HAP-1 (cell line): ENCODE data around the gene TIMM13.
A peak's percentile ranks its signal among the peaks of the same experiment; 100 is the strongest.

Experiments used
- DNase-seq, 2 experiments: peaks; one replicate each; pipeline ENCODE4 v3.0.0-alpha.2; 2016 to 2020; ENCODE audit warnings: low spot score in 2 of 2
- H3K27me3 ChIP-seq: fragments of 250-450 bp; sonication (Bioruptor Pico); 2 replicates; pipeline ENCODE4 v1.5.1; 2020; ENCODE audit warnings: low read depth, mild to moderate bottlenecking, moderate library complexity
- H3K36me3 ChIP-seq: fragments of 250-450 bp; sonication (Bioruptor Pico); replicated peaks from 2 replicates; pipeline ENCODE4 v1.5.1; 2020; ENCODE audit warnings: mild to moderate bottlenecking
- H3K4me1 ChIP-seq: fragments of 250-450 bp; sonication (Bioruptor Pico); 2 replicates; pipeline ENCODE4 v1.5.1; 2020; ENCODE audit warnings: mild to moderate bottlenecking
- H3K4me3 ChIP-seq: fragments of 250-450 bp; sonication (Bioruptor Pico); 2 replicates; pipeline ENCODE4 v1.5.1; 2020; ENCODE audit warnings: mild to moderate bottlenecking, moderate library complexity
- H3K9me3 ChIP-seq: fragments of 250-450 bp; sonication (Bioruptor Pico); 2 replicates; pipeline ENCODE4 v1.5.1; 2020; ENCODE audit warnings: mild to moderate bottlenecking, moderate library complexity
- in situ Hi-C: fragments of 300-500 bp; cut with MboI; formaldehyde crosslinking; loops from 3 replicates; pipeline ENCODE4 v1.14.3; 2020; ENCODE audit warnings: low sequenced_read_pairs, inconsistent platforms, mixed read lengths

TIMM13 gene

GRCh38 chr19:2431318-2432055 is 4.1 kb upstream of the TIMM13 start:
- no peak for DNase-seq
- H3K9me3 ChIP-seq = no peaks in the 10 kb centered on the region
- peaks cover 54% of the 10 kb centered on the region for H3K36me3 ChIP-seq
- in situ Hi-C loops = no loop called here
- peaks cover 4% of the 10 kb centered on the region for H3K4me1 ChIP-seq
- H3K27me3 ChIP-seq = no peaks in the 10 kb centered on the region
- H3K4me3 ChIP-seq = no peak overlapping the region

- H3K27me3 ChIP-seq = no peaks in the 10 kb centered on the region
- H3K4me3 ChIP-seq = no peak overlapping the region
- DNase-seq = no peak
- H3K36me3 ChIP-seq = peaks cover 56% of the 10 kb centered on the region
- H3K9me3 ChIP-seq = no peaks in the 10 kb centered on the region
- in situ Hi-C loops = no loop called here
- peaks cover 6% of the 10 kb centered on the region for H3K4me1 ChIP-seq
Observed at GRCh38 chr19:2429917-2430535, 2.6 kb upstream of the TIMM13 start.

- Histone ChIP-seq H3K4me3 (no peak overlapping the region), H3K36me3 (peaks cover 48% of the 10 kb centered on the region), H3K4me1 (peaks cover 6% of the 10 kb centered on the region), H3K27me3 (no peaks in the 10 kb centered on the region), H3K9me3 (no peaks in the 10 kb centered on the region)
- in situ Hi-C loops = no loop called here
- no peak for DNase-seq
Observed at GRCh38 chr19:2428756-2429711, 1.6 kb upstream of the TIMM13 start.

GRCh38 chr19:2428321-2428690 is 920 bp upstream of the TIMM13 start:
- H3K36me3 ChIP-seq = peaks cover 50% of the 10 kb centered on the region
- peak; percentile 28 to 52 for DNase-seq
- H3K9me3 ChIP-seq = no peaks in the 10 kb centered on the region
- H3K4me3 ChIP-seq = peak overlapping the region; percentile 83; the same call in 1 of the 2 replicates
- H3K4me1 ChIP-seq = peaks cover 6% of the 10 kb centered on the region
- in situ Hi-C loops = no loop called here
- no peaks in the 10 kb centered on the region for H3K27me3 ChIP-seq

GRCh38 chr19:2426611-2427428 is 566 bp downstream of the TIMM13 start:
- Histone ChIP-seq H3K4me3 (peak overlapping the region; percentile 83), H3K9me3 (no peaks in the 10 kb centered on the region), H3K27me3 (no peaks in the 10 kb centered on the region), H3K36me3 (peaks cover 47% of the 10 kb centered on the region), H3K4me1 (peaks cover 6% of the 10 kb centered on the region)
- DNase-seq = peak; percentile 42 to 77
- in situ Hi-C loops = no loop called here

GRCh38 chr19:2425622-2426581 is 1.5 kb downstream of the TIMM13 start:
- no peaks in the 10 kb centered on the region for H3K9me3 ChIP-seq
- no peak for DNase-seq
- peaks cover 38% of the 10 kb centered on the region for H3K36me3 ChIP-seq
- in situ Hi-C loops = no loop called here
- H3K27me3 ChIP-seq = no peaks in the 10 kb centered on the region
- peaks cover 6% of the 10 kb centered on the region for H3K4me1 ChIP-seq
- peak overlapping the region; percentile 83 for H3K4me3 ChIP-seq

- H3K4me3 ChIP-seq = no peak overlapping the region
- DNase-seq = no peak
- H3K36me3 ChIP-seq = peaks cover 31% of the 10 kb centered on the region
- in situ Hi-C loops = no loop called here
- peaks cover 6% of the 10 kb centered on the region for H3K4me1 ChIP-seq
- H3K9me3 ChIP-seq = no peaks in the 10 kb centered on the region
- no peaks in the 10 kb centered on the region for H3K27me3 ChIP-seq
Observed at GRCh38 chr19:2424686-2425621, 2.4 kb downstream of the TIMM13 start.

- H3K9me3 ChIP-seq = no peaks in the 10 kb centered on the region
- no peak for DNase-seq
- no peaks in the 10 kb centered on the region for H3K27me3 ChIP-seq
- no peak overlapping the region for H3K4me3 ChIP-seq
- in situ Hi-C loops = no loop called here
- peaks cover 27% of the 10 kb centered on the region for H3K36me3 ChIP-seq
- H3K4me1 ChIP-seq = peaks cover 6% of the 10 kb centered on the region
Observed at GRCh38 chr19:2423915-2424685, 3.3 kb downstream of the TIMM13 start.

- Histone ChIP-seq H3K36me3 (peaks cover 27% of the 10 kb centered on the region), H3K4me3 (no peak overlapping the region), H3K4me1 (peaks cover 6% of the 10 kb centered on the region), H3K27me3 (no peaks in the 10 kb centered on the region), H3K9me3 (no peaks in the 10 kb centered on the region)
- in situ Hi-C loops = no loop called here
- DNase-seq = no peak
Observed at GRCh38 chr19:2423071-2423914, 4.1 kb downstream of the TIMM13 start.

GRCh38 chr19:2421581-2422306 is 5.6 kb downstream of the TIMM13 start:
- no peak for DNase-seq
- Histone ChIP-seq H3K27me3 (no peaks in the 10 kb centered on the region), H3K4me1 (0 out of 2 replicates have a peak, but pooled peaks cover 2% of the 10 kb centered on the region), H3K9me3 (no peaks in the 10 kb centered on the region), H3K36me3 (peaks cover 27% of the 10 kb centered on the region), H3K4me3 (no peak overlapping the region)
- in situ Hi-C loops = no loop called here
